Articular chondrocyte of knee joint (primary cell): ENCODE data around the gene ATXN10. TPM values are rescaled to one million over a fixed set of nuclear protein-coding genes. Genes with fewer than 3 reads are reported as not detected.

ENCODE experiments used
- small RNA-seq: library from RNA; depleted of rRNA; stranded (forward); fragments of <200 nt; gene quantifications from one replicate; pipeline ENCODE3, GENCODE V24; 2012
- total RNA-seq: library from RNA; depleted of rRNA; stranded (reverse); fragments of >200 nt; gene quantifications from 2 replicates; pipeline ENCODE4 v1.2.3, GENCODE V29; 2012

The ATXN10 gene, protein sequence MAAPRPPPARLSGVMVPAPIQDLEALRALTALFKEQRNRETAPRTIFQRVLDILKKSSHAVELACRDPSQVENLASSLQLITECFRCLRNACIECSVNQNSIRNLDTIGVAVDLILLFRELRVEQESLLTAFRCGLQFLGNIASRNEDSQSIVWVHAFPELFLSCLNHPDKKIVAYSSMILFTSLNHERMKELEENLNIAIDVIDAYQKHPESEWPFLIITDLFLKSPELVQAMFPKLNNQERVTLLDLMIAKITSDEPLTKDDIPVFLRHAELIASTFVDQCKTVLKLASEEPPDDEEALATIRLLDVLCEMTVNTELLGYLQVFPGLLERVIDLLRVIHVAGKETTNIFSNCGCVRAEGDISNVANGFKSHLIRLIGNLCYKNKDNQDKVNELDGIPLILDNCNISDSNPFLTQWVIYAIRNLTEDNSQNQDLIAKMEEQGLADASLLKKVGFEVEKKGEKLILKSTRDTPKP
- 133 and 150 TPM in 2 replicates for total RNA-seq

DNA sequence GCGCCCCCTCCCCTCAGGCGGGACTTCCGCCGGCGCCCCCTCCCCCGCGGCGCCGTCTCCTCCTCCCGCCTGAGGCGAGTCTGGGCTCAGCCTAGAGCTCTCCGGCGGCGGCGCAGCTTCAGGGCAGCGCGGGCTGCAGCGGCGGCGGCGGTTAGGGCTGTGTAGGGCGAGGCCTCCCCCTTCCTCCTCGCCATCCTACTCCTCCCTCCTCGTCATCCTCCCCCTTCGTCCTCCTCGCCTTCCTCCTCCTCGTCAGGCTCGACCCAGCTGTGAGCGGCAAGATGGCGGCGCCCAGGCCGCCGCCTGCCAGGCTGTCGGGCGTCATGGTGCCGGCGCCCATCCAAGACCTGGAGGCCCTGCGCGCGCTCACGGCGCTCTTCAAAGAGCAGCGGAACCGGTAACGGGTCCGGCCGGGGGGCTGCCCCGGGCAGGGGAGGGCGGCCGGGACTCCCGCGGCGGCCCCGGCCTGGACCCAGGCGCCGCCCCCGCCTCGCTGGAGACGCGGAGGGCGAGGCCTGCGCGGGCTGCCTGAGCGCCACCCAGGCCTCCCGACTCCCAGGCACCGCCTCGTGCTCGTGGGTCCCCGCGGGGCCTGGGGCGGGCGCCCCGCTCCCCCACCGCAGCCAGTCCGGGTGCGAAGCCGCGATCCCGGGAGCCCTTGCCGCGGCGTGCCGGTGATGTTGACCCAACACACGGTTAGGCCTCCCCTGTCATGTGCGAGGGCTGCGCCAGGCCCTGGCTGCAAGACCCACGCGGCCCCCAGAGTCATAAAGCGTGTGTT lies at the start of gene ATXN10:
ATXN10 (plus strand) TSS at position 52 of the 781 bp plus-strand sequence; CDS start at position 282, 230 bp downstream.

Small RNA genes lying within 50 kb of the gene (small RNA-seq; reads per million reads assigned to genes)
- gene MIR4762 (not detected), gene RNU6-1161P (not detected)

Other genes with a start within 250 kb of the ATXN10 start
- gene FBLN1, start 169.0 kb upstream of the ATXN10 start, total RNA-seq, result 99.8 and 101 TPM in 2 replicates